ENCODE results near the gene SH3BGRL3. TPM values are rescaled to one million over a fixed set of nuclear protein-coding genes. Genes with fewer than 3 reads are reported as not detected.

Gene SH3BGRL3
- total RNA-seq, 2 donors from 2014 or later: 38.2 to 43.1 TPM

DNA sequence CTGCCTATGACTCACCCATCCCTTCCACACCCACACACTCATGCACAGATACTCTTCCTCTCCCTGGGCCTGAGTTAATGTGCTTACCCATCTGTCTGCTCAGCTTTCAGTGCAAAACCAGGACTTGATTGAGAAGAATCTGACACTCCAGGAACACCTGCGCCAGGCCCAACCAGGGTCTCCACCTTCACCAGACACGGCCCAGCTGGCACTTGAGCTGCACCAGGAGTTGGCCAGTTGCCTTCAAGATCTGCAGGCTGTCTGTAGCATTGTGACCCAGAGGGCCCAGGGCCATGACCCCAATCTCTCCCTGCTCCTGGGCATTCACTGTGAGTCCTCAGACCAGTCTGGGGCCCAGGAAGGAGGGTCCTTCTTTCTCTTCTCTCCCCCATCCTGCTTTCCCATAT is 3.5 kb upstream of the SH3BGRL3 start:
- intact Hi-C loops (cut with DNase I): loop anchor here (10.0 kb wide), 1 partner anchor 128 kb away; no protein-coding TSS in a partner anchor
- Histone ChIP-seq H3K4me3 (no peak overlapping the region), H3K36me3 (replicated peaks in 1 of 2; ENCODE audit: insufficient read depth in 1 of 2, low read depth in 2 of 2) (no peaks in the 10 kb centered on the region), H3K4me1 (peaks cover 55% of the 10 kb centered on the region), H3K27ac (peak overlapping the region; percentile 84 to 97 (median 95)), H3K9me3 (no peaks in the 10 kb centered on the region), H3K27me3 (no peaks in the 10 kb centered on the region)
- DNase-seq: peak in 1 of 4 donors; percentile 38
- ATAC-seq: no peak
- 31 to 53% methylated on average over 2 of the region's 2 CpGs for WGBS, 2 donors
- no peak for TF ChIP-seq POLR2A (IDR thresholded peaks at IDR 0.05)
- TF ChIP-seq, protein P1, sequence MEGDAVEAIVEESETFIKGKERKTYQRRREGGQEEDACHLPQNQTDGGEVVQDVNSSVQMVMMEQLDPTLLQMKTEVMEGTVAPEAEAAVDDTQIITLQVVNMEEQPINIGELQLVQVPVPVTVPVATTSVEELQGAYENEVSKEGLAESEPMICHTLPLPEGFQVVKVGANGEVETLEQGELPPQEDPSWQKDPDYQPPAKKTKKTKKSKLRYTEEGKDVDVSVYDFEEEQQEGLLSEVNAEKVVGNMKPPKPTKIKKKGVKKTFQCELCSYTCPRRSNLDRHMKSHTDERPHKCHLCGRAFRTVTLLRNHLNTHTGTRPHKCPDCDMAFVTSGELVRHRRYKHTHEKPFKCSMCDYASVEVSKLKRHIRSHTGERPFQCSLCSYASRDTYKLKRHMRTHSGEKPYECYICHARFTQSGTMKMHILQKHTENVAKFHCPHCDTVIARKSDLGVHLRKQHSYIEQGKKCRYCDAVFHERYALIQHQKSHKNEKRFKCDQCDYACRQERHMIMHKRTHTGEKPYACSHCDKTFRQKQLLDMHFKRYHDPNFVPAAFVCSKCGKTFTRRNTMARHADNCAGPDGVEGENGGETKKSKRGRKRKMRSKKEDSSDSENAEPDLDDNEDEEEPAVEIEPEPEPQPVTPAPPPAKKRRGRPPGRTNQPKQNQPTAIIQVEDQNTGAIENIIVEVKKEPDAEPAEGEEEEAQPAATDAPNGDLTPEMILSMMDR (IDR thresholded peaks at IDR 0.05): no peak

DNA sequence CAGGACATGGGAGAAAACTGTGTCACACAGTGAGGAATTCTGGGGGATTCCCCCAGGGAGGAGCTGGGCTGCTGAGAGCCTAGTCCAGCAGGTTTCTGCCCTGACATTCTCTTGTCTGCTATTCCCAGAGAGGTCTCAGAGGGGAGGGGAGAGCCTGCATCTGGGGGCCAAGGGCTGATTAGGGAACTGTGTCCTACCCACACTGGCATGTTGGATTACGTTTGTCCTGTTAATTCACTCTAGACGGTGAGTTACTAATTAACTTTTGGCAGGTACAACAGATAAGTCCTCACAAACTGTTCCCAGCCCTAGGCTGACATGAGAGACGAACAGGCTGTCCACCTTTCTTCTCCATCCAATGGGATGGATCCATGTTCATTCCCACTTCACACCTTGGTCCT is 2.6 kb upstream of the SH3BGRL3 start:
- WGBS, 2 donors: 8 to 19% methylated on average over 3 of the region's 3 CpGs
- Histone ChIP-seq H3K4me3 (no peak overlapping the region), H3K4me1 (peaks cover 63% of the 10 kb centered on the region), H3K27me3 (no peaks in the 10 kb centered on the region), H3K27ac (peak overlapping the region; percentile 84 to 97 (median 95)), H3K36me3 (replicated peaks in 1 of 2; ENCODE audit: insufficient read depth in 1 of 2, low read depth in 2 of 2) (no peaks in the 10 kb centered on the region), H3K9me3 (no peaks in the 10 kb centered on the region)
- ATAC-seq: peak; percentile 58
- peak; percentile 48 to 80 (median 66) for DNase-seq
- TF ChIP-seq POLR2A (IDR thresholded peaks at IDR 0.05): peak in 2 of 3 donors; percentile 37 to 48
- TF ChIP-seq, protein P1 (IDR thresholded peaks at IDR 0.05): no peak
- intact Hi-C loops (cut with DNase I): loop anchor here (10.0 kb wide), 1 partner anchor 128 kb away; no protein-coding TSS in a partner anchor

DNA sequence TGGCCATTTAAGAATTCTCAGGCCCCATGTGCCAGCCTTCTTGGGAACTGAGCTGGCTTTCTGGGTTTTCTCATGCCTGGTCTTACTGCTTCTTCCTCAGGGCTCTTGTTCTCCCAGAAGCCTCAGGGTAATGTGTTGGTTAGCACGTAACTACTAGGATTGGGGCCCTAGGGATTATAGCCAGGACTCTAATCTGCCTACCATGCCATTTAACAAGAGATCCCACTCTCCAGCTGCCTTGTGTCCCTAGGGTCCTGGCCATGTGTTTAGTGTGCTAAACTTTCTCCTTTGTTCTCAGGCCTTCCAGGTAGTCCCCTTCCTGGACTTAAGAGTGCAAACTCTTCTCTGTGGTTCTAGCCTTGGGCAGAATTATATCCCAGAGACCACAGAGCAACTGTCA is 2.2 kb upstream of the SH3BGRL3 start:
- TF ChIP-seq POLR2A (IDR thresholded peaks at IDR 0.05): no peak
- TF ChIP-seq, protein P1 (IDR thresholded peaks at IDR 0.05): no peak
- DNase-seq (no peak), ATAC-seq (no peak)
- no peaks in the 10 kb centered on the region for H3K27me3 ChIP-seq
- no peaks in the 10 kb centered on the region for H3K9me3 ChIP-seq
- H3K27ac ChIP-seq: peak overlapping the region; percentile 84 to 97 (median 95)
- intact Hi-C loops (cut with DNase I): loop anchor here (10.0 kb wide), 1 partner anchor 127 kb away; no protein-coding TSS in a partner anchor
- peaks cover 63% of the 10 kb centered on the region for H3K4me1 ChIP-seq
- H3K4me3 ChIP-seq: no peak overlapping the region
- H3K36me3 ChIP-seq (replicated peaks in 1 of 2; ENCODE audit: insufficient read depth in 1 of 2, low read depth in 2 of 2): no peaks in the 10 kb centered on the region
- WGBS, 2 donors: 35 to 50% methylated on average over 1 of the region's 1 CpG

DNA sequence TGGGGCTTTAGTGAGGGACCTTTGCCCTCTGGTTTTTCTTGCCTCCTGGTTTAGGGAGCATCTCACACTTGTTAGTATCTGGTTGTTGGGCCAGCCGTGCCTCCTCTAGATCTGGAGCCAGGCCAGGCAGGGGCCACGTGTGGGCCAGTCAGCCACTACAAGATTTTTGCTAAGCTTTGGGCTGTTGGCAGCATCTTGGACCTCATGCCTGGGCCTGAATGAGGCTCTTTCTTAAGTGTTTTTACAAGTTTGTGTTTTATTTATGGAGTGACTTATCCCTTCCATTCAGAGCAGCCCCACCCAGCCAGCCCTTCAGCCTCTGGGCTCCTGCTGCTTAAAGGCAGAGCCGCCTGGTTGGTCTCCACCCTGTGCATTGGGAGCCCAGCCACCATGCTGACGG is 1.6 kb upstream of the SH3BGRL3 start:
- Histone ChIP-seq H3K4me3 (no peak overlapping the region), H3K36me3 (replicated peaks in 1 of 2; ENCODE audit: insufficient read depth in 1 of 2, low read depth in 2 of 2) (no peaks in the 10 kb centered on the region), H3K9me3 (no peaks in the 10 kb centered on the region), H3K4me1 (peaks cover 63% of the 10 kb centered on the region), H3K27me3 (no peaks in the 10 kb centered on the region), H3K27ac (peak overlapping the region in 3 of 4 donors; percentile 95 to 97 (median 95))
- intact Hi-C loops (cut with DNase I): loop anchor here (10.0 kb wide), 1 partner anchor 126 kb away; no protein-coding TSS in a partner anchor
- TF ChIP-seq, protein P1 (IDR thresholded peaks at IDR 0.05): no peak
- no peak for TF ChIP-seq POLR2A (IDR thresholded peaks at IDR 0.05)
- WGBS, 2 donors: 54 to 56% methylated on average over 4 of the region's 4 CpGs
- ATAC-seq (no peak), DNase-seq (no peak)

Measured in body of pancreas (tissue), 4 donors.